ENCODE measurements around the gene LRP1. TPM values are rescaled to one million over a fixed set of nuclear protein-coding genes. Genes with fewer than 3 reads are reported as not detected.

The LRP1 gene
- total and polyA plus RNA-seq, 2 of the 13 experiments (the other 11 are each of a cell fraction or from before 2014, with no cell fraction given) = 14.7 to 30.8 TPM

DNA sequence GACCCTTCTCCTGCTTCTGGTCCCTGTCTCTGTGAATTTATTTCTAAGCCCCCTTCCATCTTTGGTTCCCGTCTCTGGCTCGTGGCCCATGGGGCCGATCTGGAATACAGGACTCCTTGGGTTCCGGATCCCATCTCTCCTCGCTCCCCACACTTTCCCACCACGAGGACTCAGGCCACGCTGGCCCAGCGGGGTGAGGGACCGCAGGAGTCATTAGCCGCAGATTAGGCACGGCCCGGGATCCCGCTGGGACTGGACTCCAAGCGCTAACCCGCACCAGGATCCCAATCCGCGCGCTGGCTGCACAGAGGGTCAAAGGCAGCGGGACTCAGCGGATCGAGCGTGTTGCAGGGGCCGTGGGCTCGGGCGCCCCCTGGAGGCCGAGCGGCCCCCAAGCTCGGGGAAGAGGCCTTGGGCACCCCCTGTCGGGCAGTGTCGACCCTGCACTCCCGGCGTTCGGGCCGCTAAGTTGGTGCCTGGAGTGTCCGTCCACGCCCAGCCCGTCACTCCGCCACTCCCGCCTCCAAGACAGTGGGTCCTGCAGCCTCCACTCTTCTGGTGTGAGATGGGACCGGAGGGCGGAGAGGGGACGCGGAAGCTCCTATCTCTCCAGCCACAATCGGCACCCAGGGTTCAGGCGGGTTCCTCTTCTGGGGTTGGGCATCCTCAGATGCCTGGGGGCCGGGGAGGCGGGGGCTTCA is 110.7 kb downstream of the LRP1 start:
- DNase-seq (ENCODE audit: low spot score) = peak; percentile 68
- ChIA-PET CTCF (ENCODE audit: low intra/inter-chr PET ratio, low total read pairs) (interaction anchor here (4.9 to 11.7 kb wide), 2 partner anchors 13 to 25 kb away, joined by 87 to 308 read pairs; partner anchors contain the start of genes NXPH4 and SHMT2), POLR2A (interaction anchor here (0.9 to 8.9 kb wide), 5 partner anchors 9 to 111 kb away, joined by 3 to 116 read pairs (median 3); partner anchors contain the start of genes LRP1 and SHMT2)
- peaks cover 79% of the 10 kb centered on the region for H3K4me1 ChIP-seq (ENCODE audit: insufficient read depth, low read length)
- peak overlapping the region; percentile 99 for H3K4me2 ChIP-seq (ENCODE audit: low read depth, low read length)
- peaks cover 4% of the 10 kb centered on the region; the same call in 1 of the 2 replicates for H4K20me1 ChIP-seq (ENCODE audit: insufficient read depth, low read length)
- in situ Hi-C loops (cut with HindIII; ENCODE audit: extremely low pct_ligation_motif_present, low pct_unique_long_range_greater_than_20kb) (no loop called here), intact Hi-C loops (cut with micrococcal nuclease; ENCODE audit: unreplicated experiment) (loop anchor here (1.0 to 2.0 kb wide), 2 partner anchors 9 to 14 kb away; no protein-coding TSS in a partner anchor)
- peak overlapping the region; percentile 66 to 83 (median 67) for H3K4me3 ChIP-seq (replicated peaks in 1 of 3; ENCODE audit: insufficient read depth in 1 of 3, low read depth in 2 of 3, low read length in 3 of 3)
- H3K9ac ChIP-seq (ENCODE audit: insufficient read depth, low read depth, low read length) = peak overlapping the region; percentile 45
- H3K9me3 ChIP-seq (ENCODE audit: low read length) = no peaks in the 10 kb centered on the region
- H3K79me2 ChIP-seq (ENCODE audit: insufficient read depth, low read length) = no peaks in the 10 kb centered on the region
- WGBS (ENCODE audit: low lambda C conversion rate) = 9% methylated on average over 13 of the region's 47 CpGs
- peaks cover 0 to 6% of the 10 kb centered on the region in 2 experiments; a peak in 4 of 5 replicates for H3K36me3 ChIP-seq (replicated peaks in 1 of 2; ENCODE audit: control insufficient read depth in 1 of 2, insufficient read depth in 2 of 2, low read length in 2 of 2)
- FAIRE-seq = no peak
- no TSS peak for BruUV-seq (replicated peaks)
- H2AFZ ChIP-seq (ENCODE audit: low read length) = no peak overlapping the region
- peaks cover 18 to 44% of the 10 kb centered on the region in 2 experiments for H3K27me3 ChIP-seq (ENCODE audit: control insufficient read depth in 1 of 2, insufficient read depth in 2 of 2, low read length in 2 of 2)
- H3K27ac ChIP-seq (ENCODE audit: extremely low read length, insufficient read depth, low read length) = no peak overlapping the region
- peak; percentile 51 for ATAC-seq
- TF ChIP-seq, protein P1, sequence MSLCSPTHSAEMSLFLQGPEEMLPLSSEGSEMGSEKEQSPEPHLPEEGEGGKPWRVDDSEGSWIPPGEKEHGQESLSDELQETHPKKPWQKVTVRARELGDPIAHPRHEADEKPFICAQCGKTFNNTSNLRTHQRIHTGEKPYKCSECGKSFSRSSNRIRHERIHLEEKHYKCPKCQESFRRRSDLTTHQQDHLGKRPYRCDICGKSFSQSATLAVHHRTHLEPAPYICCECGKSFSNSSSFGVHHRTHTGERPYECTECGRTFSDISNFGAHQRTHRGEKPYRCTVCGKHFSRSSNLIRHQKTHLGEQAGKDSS (CRISPR knock-in tag; IDR thresholded peaks at IDR 0.05; ENCODE audit: borderline replicate concordance, low read depth) = no peak; the same call in 1 of the 2 replicates
- peak; percentile 76 for TF ChIP-seq U2AF1 (optimal IDR thresholded peaks at IDR 0.05; ENCODE audit: low read depth, low read length)
- TF ChIP-seq, protein P2, sequence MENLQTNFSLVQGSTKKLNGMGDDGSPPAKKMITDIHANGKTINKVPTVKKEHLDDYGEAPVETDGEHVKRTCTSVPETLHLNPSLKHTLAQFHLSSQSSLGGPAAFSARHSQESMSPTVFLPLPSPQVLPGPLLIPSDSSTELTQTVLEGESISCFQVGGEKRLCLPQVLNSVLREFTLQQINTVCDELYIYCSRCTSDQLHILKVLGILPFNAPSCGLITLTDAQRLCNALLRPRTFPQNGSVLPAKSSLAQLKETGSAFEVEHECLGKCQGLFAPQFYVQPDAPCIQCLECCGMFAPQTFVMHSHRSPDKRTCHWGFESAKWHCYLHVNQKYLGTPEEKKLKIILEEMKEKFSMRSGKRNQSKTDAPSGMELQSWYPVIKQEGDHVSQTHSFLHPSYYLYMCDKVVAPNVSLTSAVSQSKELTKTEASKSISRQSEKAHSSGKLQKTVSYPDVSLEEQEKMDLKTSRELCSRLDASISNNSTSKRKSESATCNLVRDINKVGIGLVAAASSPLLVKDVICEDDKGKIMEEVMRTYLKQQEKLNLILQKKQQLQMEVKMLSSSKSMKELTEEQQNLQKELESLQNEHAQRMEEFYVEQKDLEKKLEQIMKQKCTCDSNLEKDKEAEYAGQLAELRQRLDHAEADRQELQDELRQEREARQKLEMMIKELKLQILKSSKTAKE (CRISPR knock-in tag; IDR thresholded peaks at IDR 0.05; ENCODE audit: borderline replicate concordance) = no peak
- TF ChIP-seq NKX3-1 (CRISPR knock-in tag; IDR thresholded peaks at IDR 0.05) = no peak
- peak; percentile 75; the same call in 1 of the 2 replicates for TF ChIP-seq TOPORS (CRISPR knock-in tag; IDR thresholded peaks at IDR 0.05)
- TF ChIP-seq, protein P3, sequence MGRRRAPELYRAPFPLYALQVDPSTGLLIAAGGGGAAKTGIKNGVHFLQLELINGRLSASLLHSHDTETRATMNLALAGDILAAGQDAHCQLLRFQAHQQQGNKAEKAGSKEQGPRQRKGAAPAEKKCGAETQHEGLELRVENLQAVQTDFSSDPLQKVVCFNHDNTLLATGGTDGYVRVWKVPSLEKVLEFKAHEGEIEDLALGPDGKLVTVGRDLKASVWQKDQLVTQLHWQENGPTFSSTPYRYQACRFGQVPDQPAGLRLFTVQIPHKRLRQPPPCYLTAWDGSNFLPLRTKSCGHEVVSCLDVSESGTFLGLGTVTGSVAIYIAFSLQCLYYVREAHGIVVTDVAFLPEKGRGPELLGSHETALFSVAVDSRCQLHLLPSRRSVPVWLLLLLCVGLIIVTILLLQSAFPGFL (CRISPR knock-in tag; IDR thresholded peaks at IDR 0.05) = no peak
- TF ChIP-seq ZFP41 (CRISPR knock-in tag; IDR thresholded peaks at IDR 0.05; ENCODE audit: borderline replicate concordance) = no peak
- peak; percentile 11; the same call in 1 of the 2 replicates for TF ChIP-seq HNF4G (IDR thresholded peaks at IDR 0.05; ENCODE audit: borderline replicate concordance, low read depth, low read length)
- TF ChIP-seq HNF4G (CRISPR knock-in tag; IDR thresholded peaks at IDR 0.05; ENCODE audit: borderline replicate concordance, low read depth) = no peak
- TF ChIP-seq FIP1L1 (IDR thresholded peaks at IDR 0.05; ENCODE audit: borderline replicate concordance, insufficient read depth, low read depth, low read length) = peak; percentile 68; the same call in 1 of the 2 replicates
- TF ChIP-seq, protein P4, sequence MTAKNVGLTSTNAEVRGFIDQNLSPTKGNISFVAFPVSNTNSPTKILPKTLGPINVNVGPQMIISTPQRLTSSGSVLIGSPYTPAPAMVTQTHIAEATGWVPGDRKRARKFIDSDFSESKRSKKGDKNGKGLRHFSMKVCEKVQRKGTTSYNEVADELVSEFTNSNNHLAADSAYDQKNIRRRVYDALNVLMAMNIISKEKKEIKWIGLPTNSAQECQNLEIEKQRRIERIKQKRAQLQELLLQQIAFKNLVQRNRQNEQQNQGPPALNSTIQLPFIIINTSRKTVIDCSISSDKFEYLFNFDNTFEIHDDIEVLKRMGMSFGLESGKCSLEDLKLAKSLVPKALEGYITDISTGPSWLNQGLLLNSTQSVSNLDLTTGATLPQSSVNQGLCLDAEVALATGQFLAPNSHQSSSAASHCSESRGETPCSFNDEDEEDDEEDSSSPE (CRISPR knock-in tag; IDR thresholded peaks at IDR 0.05) = peak; percentile 61
- peak; percentile 62; the same call in 1 of the 2 replicates for TF ChIP-seq MYC (CRISPR knock-in tag; IDR thresholded peaks at IDR 0.05; ENCODE audit: borderline replicate concordance)
- TF ChIP-seq ZNF207 (IDR thresholded peaks at IDR 0.05; ENCODE audit: borderline replicate concordance) = no peak
- peak; percentile 87; the same call in 1 of the 2 replicates for TF ChIP-seq ZNF839 (CRISPR knock-in tag; IDR thresholded peaks at IDR 0.05; ENCODE audit: borderline replicate concordance)
- 0 out of 2 replicates have a peak, but pooled peaks have one; percentile 24 for TF ChIP-seq POGZ (CRISPR knock-in tag; IDR thresholded peaks at IDR 0.05)
- TF ChIP-seq LCORL (IDR thresholded peaks at IDR 0.05) = no peak
- TF ChIP-seq LCORL (CRISPR knock-in tag; IDR thresholded peaks at IDR 0.05) = no peak; the same call in none of the 2 replicates
- no peak for TF ChIP-seq ZSCAN22 (CRISPR knock-in tag; IDR thresholded peaks at IDR 0.05)

Data from HepG2 (cell line).